ENCODE measurements around the gene MGMT. TPM values are rescaled to one million over a fixed set of nuclear protein-coding genes. Genes with fewer than 3 reads are reported as not detected.

MGMT gene
- total RNA-seq, 1 experiment from 2014 or later = 11.5 TPM

DNA sequence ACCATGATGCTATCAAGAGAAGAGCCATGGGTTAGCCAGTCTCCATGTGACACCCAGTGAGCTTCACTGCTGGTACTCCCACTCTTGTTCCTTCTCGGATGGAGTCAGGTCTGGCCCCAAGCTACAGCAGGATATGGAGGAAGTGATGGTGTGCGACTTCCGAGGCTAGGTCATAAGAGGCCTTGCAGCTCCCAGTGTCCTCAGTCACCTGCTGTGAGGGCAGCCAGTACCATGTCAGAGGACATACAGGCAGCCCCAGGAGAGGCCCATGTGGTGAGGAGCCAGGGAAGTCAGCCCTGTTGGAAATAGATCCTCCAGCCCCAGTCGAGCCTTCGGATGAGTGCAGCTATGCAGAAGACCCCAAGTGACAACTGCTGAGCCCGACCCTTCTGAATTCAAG, 260.0 kb downstream of the MGMT start:
- Histone ChIP-seq H4K20me1 (ENCODE audit: insufficient read depth) (no peaks in the 10 kb centered on the region), H3K4me3 (replicated peaks in 1 of 2; ENCODE audit: low read depth in 1 of 2, low read length in 2 of 2) (no peak overlapping the region), H3K9me2 (ENCODE audit: insufficient read depth) (no peaks in the 10 kb centered on the region), H3K27ac (ENCODE audit: low read depth, low read length) (no peak overlapping the region), H3K4me2 (ENCODE audit: low read length) (no peak overlapping the region), H2AFZ (ENCODE audit: low read depth, low read length, poor library complexity, severe bottlenecking) (no peak overlapping the region), H3K79me2 (ENCODE audit: insufficient read depth, low read length) (no peaks in the 10 kb centered on the region), H3K36me3 (ENCODE audit: control insufficient read depth in 1 of 2, insufficient read depth in 2 of 2, low read length in 2 of 2) (no peaks in the 10 kb centered on the region), H3K9me3 (ENCODE audit: control insufficient read depth in 1 of 2, insufficient read depth in 1 of 2, low read depth in 1 of 2, low read length in 2 of 2) (no peaks in the 10 kb centered on the region), H3K9ac (ENCODE audit: low read length) (no peak overlapping the region), H3K27me3 (ENCODE audit: insufficient read depth, low read length) (no peaks in the 10 kb centered on the region), H3K4me1 (ENCODE audit: control insufficient read depth in 1 of 2, insufficient read depth in 2 of 2, low read length in 2 of 2) (no peaks in the 10 kb centered on the region)
- intact Hi-C loops (cut with micrococcal nuclease) = no loop called here
- CTCF ChIA-PET = no interaction called here
- POLR2A ChIA-PET = no interaction called here
- RAD21 ChIA-PET (ENCODE audit: low non-redundant PET in 1 of 2, low total read pairs in 2 of 2, uncharacterized antibody in 2 of 2, unreplicated experiment in 2 of 2) = no interaction called here
- TF ChIP-seq POLR2A (IDR thresholded peaks at IDR 0.05; ENCODE audit: borderline replicate concordance, extremely low read depth, insufficient read depth, insufficient read length) (no peak), JUND (IDR thresholded peaks at IDR 0.05) (no peak), ZFX (IDR thresholded peaks at IDR 0.05) (no peak), EGR1 (IDR thresholded peaks at IDR 0.05; ENCODE audit: low read depth) (no peak), POLR2AphosphoS5 (IDR thresholded peaks at IDR 0.05; ENCODE audit: low read depth, low read length) (no peak), SP1 (IDR thresholded peaks at IDR 0.05; ENCODE audit: low read depth) (no peak), ZNF274 (IDR thresholded peaks at IDR 0.05; ENCODE audit: low read depth, low read length) (no peak), ELF1 (IDR thresholded peaks at IDR 0.05; ENCODE audit: borderline replicate concordance, low read depth) (no peak), EZH2 (IDR thresholded peaks at IDR 0.05) (no peak), CEBPB (IDR thresholded peaks at IDR 0.05; ENCODE audit: low read depth) (no peak), EZH2phosphoT487 (IDR thresholded peaks at IDR 0.05; ENCODE audit: borderline replicate concordance) (no peak), CBX3 (IDR thresholded peaks at IDR 0.05; ENCODE audit: low read depth) (no peak), SRF (IDR thresholded peaks at IDR 0.05; ENCODE audit: low read depth) (no peak), SIN3A (IDR thresholded peaks at IDR 0.05; ENCODE audit: low read depth) (no peak)
- TF ChIP-seq, protein P1, sequence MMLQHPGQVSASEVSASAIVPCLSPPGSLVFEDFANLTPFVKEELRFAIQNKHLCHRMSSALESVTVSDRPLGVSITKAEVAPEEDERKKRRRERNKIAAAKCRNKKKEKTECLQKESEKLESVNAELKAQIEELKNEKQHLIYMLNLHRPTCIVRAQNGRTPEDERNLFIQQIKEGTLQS (IDR thresholded peaks at IDR 0.05) = no peak
- TF ChIP-seq, protein P2, sequence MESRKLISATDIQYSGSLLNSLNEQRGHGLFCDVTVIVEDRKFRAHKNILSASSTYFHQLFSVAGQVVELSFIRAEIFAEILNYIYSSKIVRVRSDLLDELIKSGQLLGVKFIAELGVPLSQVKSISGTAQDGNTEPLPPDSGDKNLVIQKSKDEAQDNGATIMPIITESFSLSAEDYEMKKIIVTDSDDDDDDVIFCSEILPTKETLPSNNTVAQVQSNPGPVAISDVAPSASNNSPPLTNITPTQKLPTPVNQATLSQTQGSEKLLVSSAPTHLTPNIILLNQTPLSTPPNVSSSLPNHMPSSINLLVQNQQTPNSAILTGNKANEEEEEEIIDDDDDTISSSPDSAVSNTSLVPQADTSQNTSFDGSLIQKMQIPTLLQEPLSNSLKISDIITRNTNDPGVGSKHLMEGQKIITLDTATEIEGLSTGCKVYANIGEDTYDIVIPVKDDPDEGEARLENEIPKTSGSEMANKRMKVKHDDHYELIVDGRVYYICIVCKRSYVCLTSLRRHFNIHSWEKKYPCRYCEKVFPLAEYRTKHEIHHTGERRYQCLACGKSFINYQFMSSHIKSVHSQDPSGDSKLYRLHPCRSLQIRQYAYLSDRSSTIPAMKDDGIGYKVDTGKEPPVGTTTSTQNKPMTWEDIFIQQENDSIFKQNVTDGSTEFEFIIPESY (IDR thresholded peaks at IDR 0.05; ENCODE audit: extremely low read depth, insufficient replicate concordance, low read length) = no peak
- TF ChIP-seq, protein P3, sequence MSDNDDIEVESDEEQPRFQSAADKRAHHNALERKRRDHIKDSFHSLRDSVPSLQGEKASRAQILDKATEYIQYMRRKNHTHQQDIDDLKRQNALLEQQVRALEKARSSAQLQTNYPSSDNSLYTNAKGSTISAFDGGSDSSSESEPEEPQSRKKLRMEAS (IDR thresholded peaks at IDR 0.05) = no peak
- TF ChIP-seq, protein P4, sequence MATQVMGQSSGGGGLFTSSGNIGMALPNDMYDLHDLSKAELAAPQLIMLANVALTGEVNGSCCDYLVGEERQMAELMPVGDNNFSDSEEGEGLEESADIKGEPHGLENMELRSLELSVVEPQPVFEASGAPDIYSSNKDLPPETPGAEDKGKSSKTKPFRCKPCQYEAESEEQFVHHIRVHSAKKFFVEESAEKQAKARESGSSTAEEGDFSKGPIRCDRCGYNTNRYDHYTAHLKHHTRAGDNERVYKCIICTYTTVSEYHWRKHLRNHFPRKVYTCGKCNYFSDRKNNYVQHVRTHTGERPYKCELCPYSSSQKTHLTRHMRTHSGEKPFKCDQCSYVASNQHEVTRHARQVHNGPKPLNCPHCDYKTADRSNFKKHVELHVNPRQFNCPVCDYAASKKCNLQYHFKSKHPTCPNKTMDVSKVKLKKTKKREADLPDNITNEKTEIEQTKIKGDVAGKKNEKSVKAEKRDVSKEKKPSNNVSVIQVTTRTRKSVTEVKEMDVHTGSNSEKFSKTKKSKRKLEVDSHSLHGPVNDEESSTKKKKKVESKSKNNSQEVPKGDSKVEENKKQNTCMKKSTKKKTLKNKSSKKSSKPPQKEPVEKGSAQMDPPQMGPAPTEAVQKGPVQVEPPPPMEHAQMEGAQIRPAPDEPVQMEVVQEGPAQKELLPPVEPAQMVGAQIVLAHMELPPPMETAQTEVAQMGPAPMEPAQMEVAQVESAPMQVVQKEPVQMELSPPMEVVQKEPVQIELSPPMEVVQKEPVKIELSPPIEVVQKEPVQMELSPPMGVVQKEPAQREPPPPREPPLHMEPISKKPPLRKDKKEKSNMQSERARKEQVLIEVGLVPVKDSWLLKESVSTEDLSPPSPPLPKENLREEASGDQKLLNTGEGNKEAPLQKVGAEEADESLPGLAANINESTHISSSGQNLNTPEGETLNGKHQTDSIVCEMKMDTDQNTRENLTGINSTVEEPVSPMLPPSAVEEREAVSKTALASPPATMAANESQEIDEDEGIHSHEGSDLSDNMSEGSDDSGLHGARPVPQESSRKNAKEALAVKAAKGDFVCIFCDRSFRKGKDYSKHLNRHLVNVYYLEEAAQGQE (IDR thresholded peaks at IDR 0.05; ENCODE audit: low read depth) = no peak
- ATAC-seq (no peak), DNase-seq (ENCODE audit: low read depth, low spot score) (no peak)
- BruUV-seq (replicated peaks) = no TSS peak
